ENCODE measurements around the gene ZDHHC1.

The ZDHHC1 gene

GRCh38 chr16:67406111-67406971, 9.9 kb downstream of the ZDHHC1 start:
- no peak for DNase-seq

- no peak for DNase-seq
Measured at GRCh38 chr16:67405336-67405735, 10.9 kb downstream of the ZDHHC1 start.

- no peak for DNase-seq
Measured at GRCh38 chr16:67404740-67405226, 11.5 kb downstream of the ZDHHC1 start.

GRCh38 chr16:67403976-67404555, 12.2 kb downstream of the ZDHHC1 start:
- no peak for DNase-seq

DNA sequence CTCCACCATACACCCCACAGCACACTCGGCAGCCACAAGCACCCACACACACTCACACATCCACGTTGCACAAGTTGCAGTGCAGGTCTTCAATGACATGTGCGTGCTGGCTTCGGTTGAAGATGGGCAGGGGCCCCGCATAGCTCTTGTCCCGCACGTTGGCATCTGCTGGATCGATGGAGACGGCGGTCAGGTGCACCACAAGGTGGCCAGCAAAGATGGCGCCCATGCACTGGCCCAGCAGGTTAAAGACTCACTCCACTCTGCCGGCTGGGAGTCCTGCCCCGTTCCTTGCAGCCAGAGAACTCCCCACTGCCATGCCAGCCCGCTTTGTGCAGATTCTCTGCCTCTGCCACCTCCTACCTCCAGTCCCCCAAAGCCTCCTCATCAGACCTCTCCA, 15.4 kb downstream of the ZDHHC1 start:
- no peak for DNase-seq

DNA sequence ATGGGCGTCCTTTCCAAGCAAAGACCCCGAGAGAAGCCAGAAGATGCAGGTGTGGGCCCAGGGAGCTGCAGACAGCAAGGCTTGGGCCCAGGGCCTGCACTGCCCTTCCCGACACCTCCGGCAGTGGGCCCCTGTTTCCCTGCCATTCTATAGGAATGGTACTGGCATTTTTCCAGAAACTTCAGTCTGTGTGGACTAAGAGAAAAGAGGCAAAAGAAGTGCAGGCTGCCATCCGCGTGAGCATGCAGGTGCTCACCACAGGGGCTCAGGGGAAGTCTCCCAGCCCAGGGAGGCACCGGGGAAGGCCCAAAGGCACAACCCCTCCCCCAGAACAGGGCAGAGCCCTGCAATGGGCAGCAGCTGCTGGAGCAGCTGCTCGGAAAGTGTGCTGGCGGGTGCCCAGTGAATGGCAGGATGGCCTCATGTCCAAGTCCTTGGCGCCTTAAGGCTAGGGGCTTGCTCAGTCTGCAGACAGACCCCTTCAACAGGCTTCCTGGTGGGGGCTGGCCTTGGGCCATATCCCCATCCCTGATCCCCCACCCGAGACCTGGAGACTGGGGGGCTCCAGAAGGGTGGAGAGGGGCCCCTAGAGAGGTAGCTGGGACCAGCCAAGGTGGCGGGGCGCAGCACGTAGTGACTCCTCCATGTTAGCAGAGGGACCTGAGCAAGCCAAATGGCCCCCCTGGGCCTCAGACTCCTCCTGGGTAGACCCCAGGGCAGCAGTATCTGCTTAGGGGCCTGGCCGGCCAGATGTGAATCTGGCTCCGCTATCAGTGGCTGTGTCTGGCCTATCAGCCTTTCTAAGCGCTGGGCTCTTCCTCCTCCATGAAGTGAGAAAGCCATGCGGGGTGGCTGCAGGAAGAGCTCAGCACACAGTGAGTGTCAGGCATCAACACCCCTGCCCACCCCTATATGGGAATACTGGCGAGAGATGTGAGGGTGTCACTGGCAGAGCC, 16.2 kb downstream of the ZDHHC1 start:
- DNase-seq = no peak

- DNase-seq = peak; percentile 45
Measured at GRCh38 chr16:67399218-67399733, 17.0 kb downstream of the ZDHHC1 start.

- no peak for DNase-seq
Measured at GRCh38 chr16:67398546-67399217, 17.6 kb downstream of the ZDHHC1 start.

DNA sequence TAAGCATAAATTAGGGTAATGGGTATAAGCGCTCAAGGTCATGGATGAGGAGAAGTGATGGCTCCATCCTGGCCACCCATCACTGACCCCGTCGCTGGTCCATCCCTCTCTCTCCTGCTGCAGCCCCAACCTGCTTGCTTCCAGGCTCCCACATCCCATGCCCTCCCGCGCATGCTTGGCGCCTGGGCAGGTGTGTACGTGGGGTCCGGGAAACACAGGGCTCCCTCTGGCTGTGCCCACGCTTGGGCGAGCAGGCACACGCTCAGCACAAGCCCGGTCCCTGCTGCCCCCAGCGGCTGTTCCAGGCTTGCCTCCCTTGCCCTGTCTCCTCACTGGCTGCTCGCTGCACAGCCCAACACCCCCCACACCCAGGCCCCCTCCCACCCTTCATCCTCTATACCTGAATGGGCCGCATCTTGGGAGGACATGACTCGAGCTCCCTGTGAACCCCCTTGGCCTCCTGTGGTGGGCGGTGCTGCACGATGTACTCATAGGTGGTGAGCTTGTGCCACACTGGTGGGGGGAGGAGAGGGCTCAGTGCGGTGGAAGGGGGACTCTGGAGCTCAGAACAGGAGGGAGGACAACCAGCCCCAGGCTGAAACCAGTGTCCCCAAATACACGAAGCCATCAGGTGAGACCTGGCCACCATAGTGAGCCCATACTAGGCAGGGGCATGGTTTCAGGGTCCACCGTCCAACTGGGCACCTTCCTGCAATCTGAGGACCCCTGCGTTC, 18.3 kb downstream of the ZDHHC1 start:
- DNase-seq = no peak

- DNase-seq = no peak
Measured at GRCh38 chr16:67397036-67397801, 19.1 kb downstream of the ZDHHC1 start.

DNA sequence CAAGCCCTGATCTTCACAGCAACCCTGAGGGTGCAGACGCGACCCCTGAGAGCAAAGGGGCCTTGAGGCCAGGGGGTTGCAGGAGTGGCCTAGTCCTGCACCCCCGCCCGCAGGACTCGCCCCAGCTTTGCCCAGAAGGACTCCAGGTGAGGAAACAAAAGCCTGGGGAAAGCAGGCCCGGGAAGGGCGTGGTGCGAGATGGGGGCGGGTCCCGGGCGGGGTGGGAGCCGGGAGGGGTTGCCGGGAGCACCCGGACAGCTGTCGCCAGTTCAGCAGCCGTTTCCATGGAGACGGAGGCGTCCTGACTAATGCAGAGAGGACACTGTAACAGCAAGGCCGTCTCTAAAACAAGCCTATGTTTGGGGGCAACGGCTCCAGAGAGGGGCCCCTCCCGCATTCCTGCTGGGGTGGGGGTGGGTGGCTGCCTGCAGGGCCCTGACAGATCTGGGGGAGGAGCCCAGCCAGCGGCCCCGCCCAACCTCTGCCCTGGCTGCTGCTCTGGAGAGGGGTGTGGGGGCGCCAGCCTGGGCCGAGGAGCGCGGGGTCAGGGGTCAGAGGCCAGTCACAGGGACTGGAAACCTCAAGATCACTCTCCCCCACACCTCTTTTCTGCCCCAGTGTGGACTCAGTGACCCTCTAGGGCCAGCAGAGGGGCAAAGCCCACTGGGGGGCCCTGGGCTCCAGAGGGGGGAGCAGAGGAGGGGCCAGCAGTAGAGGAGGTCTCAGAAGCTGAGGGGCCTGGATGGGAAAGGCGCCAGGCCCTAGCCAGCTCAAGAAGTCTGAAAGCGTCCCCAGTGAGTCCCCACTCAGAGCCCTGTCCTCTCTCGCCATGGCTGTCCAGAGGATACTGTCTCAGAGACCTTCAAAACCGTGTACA, 19.9 kb downstream of the ZDHHC1 start:
- DNase-seq = peak; percentile 47

GRCh38 chr16:67395458-67396158, 20.7 kb downstream of the ZDHHC1 start:
- DNase-seq = no peak

DNA sequence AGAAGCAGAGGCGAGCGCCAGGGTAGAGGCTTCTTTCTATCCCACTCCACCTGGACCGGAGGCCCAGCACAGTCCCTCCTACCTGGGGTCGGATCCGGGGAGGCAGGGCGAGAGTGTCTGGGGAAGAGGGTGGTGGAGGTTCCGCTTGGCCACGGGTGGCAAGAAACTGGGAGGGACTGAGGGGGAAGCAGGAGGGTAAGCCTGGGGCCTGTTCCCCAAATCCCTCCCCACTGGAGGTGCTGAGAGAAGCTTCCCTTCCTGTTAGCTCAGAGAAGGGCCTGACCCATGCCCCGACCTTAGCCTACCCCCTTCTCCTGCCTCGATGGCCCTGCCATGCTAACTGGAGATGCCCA, 21.2 kb downstream of the ZDHHC1 start:
- DNase-seq = peak; percentile 47

DNA sequence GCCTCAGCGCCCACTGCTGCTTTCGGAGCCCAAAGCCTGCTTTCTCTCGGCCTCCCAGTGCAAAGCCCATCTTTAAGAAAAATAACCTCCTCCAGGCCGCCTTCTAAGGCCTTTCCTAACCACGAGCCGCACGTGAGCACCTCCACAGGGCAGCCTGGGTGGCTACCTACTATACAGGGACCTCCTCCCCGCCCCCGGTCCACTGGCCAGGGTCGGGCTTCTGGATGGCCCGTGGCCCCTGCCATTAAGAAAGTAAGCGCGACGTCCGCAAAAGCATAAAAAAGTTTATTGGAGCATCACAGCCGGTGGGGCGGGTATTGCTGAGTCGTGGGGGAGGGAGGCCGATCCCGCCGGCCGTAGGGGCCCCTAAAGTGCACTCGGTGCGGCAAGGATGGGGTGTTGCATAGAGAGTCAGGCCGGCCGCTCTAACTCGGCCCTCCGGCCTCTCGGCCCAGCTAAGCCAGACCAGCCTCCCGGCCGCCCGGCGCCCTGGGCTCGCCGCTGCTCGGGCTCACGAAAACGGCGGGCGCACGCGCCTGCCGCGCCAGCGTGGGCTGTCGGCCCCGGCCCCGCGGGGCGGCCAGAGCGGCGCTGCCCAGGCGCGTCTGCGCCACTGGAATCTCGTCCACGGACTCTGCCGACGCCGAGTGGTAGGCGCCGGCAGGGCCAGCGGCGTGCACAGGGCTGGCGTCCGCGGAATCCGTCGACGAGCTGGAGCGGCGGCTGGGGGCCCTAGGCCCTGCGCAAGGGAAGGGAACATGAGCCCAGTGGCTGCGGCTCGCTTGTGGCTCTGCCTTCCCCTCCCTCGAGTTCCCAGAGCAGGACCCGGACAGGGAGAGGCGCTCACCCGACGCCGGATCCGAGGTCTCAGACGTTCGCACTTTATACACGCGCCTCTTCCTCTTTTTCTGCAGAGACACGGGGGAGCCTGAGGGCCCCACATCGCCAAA, 21.8 kb downstream of the ZDHHC1 start:
- no peak for DNase-seq

GRCh38 chr16:67393788-67394154, 22.5 kb downstream of the ZDHHC1 start:
- DNase-seq = no peak

DNA sequence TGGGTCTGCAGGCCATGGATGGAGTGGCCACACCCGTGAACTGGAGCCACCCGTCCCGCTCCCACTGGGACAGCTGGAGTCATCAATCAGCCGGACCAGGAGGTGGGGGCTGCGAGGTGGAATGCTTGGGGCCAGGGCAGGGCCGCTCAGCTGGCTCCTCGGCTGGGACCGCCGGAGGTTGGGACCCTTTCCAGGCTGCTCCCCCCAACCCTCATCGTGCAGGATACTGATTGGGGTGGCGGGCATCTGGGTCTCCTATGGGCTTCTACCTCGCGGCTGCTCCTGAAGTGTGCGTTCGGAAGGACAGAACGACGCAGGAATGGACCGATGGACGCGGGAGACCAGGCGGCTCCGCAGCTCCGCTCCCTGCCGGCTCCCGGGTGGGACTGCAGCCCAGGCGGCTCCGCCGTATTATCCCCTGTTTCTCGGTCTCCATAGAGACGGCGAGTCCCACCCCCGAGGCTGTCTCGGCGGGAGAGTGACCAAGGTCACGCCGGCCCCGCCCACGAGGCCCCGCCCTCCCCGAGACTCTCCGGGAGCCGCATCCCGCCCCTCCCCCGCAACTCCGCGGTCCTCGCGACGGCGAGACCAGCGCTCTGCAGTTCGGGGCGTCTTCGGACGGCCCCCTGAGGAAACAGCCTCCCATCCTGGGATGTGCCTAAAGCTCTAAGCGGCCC, 23.0 kb downstream of the ZDHHC1 start, which contains the start of gene TPPP3:
TPPP3 (minus strand) TSS at position 388 of the 677 bp plus-strand sequence. CDS start 2,387 bp downstream, outside the sequence.
- DNase-seq = peak; percentile 84
